Left lung (tissue), 10 donors: ENCODE data around the gene MMP25. TPM values are rescaled to one million over a fixed set of nuclear protein-coding genes. Genes with fewer than 3 reads are reported as not detected.
A peak's percentile ranks its signal among the peaks of the same experiment; 100 is the strongest.

ENCODE experiments used
- ATAC-seq: fragments of 200-7000 bp; cut with Tn5 transposase; one replicate; pipeline ENCODE4 v1.9.1; 2020; ENCODE audit warnings: moderate library complexity
- DNase-seq, 4 donors: peaks; one replicate each; pipeline ENCODE4 v3.0.0-alpha.2; 2013 to 2020
- H3K27ac ChIP-seq, 2 donors: fragments of 200-600 bp; sonication (generic) in 1 of 2; one replicate each; pipeline versions ENCODE4 v1.5.0 to v1.8.0; 2020 to 2021
- H3K27me3 ChIP-seq, 2 donors: fragments of 200-600 bp; sonication (generic) in 1 of 2; one replicate each; pipeline versions ENCODE4 v1.5.0 to v1.8.0; 2020 to 2021
- H3K36me3 ChIP-seq, 2 donors: fragments of 200-600 bp; sonication (generic) in 1 of 2; one replicate each; pipeline versions ENCODE4 v1.5.0 to v1.8.0; 2020 to 2021
- H3K4me1 ChIP-seq, 2 donors: fragments of 200-600 bp; one replicate each; pipeline ENCODE4 v1.8.0; 2021
- H3K4me3 ChIP-seq, 2 donors: fragments of 200-600 bp; sonication (generic) in 1 of 2; one replicate each; pipeline versions ENCODE4 v1.5.0 to v1.8.0; 2020 to 2021; ENCODE audit warnings: mild to moderate bottlenecking in 1 of 2
- H3K9me3 ChIP-seq, 2 donors: fragments of 200-600 bp; sonication (generic) in 1 of 2; one replicate each; pipeline versions ENCODE4 v1.5.0 to v1.8.0; 2020 to 2021
- intact Hi-C, 2 donors: fragments of 100-400 bp; cut with DNase I; formaldehyde crosslinking; loops; one replicate each; pipeline versions ENCODE4 v1.11.2 to v1.14.2; 2022
- polyA plus RNA-seq, 6 donors: library from polyadenylated mRNA; unstranded; fragments of 120-200 nt; gene quantifications; one replicate each; pipeline ENCODE4 v1.2.1, GENCODE V29; 2013; ENCODE audit not compliant: insufficient read length in 6 of 6
- total RNA-seq, 2 donors: library from RNA; stranded (reverse); fragmentation: NEBNext Ultra II Directional; extraction: Animal tissue kit (Norgen Biotek cat#: 25700); gene quantifications; one replicate each; pipeline ENCODE4 v1.2.1, GENCODE V29; 2021
- TF ChIP-seq, protein P1 (sequence below), 2 donors: fragments of 200-600 bp; sonication (generic) in 1 of 2; IDR thresholded peaks; one replicate each; pipeline versions ENCODE4 v1.5.0 to v1.8.0; 2021; ENCODE audit warnings: antibody characterized with exemption in 2 of 2
- donor health status: DM: no; HTN: yes; CAD: no.
- donor health status: DM: no; HTN: no; CAD: no.

The MMP25 gene
- total and polyA plus RNA-seq, 8 donors, result 1.8 to 91.9 (median 2.4) TPM

DNA sequence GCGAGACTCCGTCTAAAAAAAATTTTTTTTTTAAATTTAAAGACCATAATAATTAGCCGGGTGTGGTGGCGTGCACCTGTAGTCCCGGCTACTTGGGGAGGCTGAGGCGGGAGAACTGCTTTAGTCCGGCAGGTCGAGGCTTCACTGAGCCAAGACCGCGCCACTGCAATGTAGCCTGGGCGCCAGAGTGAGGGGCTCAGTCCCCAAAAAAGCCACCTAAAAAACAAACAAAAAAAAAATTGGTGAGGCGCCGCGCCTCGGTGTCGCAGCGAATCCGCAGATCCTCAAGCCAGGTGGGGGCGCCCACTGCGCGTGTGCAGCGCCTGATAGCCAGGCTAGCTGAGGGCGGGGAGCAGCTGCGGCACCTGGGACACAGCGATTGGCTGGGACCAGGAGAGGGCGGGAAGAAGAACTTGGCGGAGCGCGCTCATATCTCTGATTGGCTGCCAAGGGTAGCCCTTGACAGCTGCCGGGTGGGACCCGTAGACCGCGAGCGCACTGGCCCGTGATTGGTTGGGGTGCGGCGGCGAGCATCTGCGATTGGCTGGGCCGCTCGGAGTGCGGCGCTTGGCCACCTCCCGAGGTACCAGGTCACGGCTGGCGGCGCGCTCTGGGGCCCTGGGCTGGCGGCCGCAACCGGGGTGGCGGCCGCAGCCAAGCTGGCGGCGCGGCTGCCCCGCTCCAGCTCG is 42.6 kb upstream of the MMP25 start:
- peak overlapping the region in 1 of 2 donors; percentile 47 for H3K4me3 ChIP-seq
- peak; percentile 96 for ATAC-seq
- TF ChIP-seq, protein P1, sequence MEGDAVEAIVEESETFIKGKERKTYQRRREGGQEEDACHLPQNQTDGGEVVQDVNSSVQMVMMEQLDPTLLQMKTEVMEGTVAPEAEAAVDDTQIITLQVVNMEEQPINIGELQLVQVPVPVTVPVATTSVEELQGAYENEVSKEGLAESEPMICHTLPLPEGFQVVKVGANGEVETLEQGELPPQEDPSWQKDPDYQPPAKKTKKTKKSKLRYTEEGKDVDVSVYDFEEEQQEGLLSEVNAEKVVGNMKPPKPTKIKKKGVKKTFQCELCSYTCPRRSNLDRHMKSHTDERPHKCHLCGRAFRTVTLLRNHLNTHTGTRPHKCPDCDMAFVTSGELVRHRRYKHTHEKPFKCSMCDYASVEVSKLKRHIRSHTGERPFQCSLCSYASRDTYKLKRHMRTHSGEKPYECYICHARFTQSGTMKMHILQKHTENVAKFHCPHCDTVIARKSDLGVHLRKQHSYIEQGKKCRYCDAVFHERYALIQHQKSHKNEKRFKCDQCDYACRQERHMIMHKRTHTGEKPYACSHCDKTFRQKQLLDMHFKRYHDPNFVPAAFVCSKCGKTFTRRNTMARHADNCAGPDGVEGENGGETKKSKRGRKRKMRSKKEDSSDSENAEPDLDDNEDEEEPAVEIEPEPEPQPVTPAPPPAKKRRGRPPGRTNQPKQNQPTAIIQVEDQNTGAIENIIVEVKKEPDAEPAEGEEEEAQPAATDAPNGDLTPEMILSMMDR (IDR thresholded peaks at IDR 0.05), result peak; percentile 32 to 41

DNA sequence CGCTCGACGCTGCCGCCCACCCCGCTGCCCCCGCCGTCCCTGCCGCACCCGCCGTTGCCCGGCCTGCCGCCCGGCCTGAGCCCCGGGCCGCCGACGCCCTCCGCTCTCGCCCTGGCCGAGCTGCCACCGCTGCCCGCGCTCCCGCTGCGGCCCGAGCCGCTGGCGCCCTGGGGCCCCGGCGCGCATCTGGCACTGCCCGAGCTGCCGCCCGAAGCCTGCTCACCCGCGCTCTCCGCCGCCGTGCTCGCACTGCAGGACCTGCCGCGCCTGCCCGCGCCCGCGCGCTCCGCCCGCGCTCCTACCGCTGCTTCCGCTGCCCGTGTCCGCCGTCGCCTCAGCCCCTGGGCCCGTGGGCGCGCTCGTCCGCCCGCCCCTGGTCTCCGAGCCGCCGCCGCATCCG is 42.0 kb upstream of the MMP25 start:
- no peak for ATAC-seq
- Histone ChIP-seq H3K27ac (no peak overlapping the region), H3K27me3 (peaks cover 6 to 55% of the 10 kb centered on the region in 2 donors), H3K36me3 (no peaks in the 10 kb centered on the region), H3K9me3 (no peaks in the 10 kb centered on the region), H3K4me3 (peak overlapping the region in 1 of 2 donors; percentile 47), H3K4me1 (peaks cover 7 to 48% of the 10 kb centered on the region in 2 donors)
- TF ChIP-seq, protein P1 (IDR thresholded peaks at IDR 0.05), result no peak
- peak in 1 of 4 donors; percentile 85 for DNase-seq
- intact Hi-C loops, result no loop called here

More for the DNA sequence above, 42.6 kb upstream of the MMP25 start:
- Histone ChIP-seq H3K27me3 (peaks cover 6 to 49% of the 10 kb centered on the region in 2 donors), H3K27ac (no peak overlapping the region), H3K36me3 (no peaks in the 10 kb centered on the region), H3K4me1 (peaks cover 5 to 43% of the 10 kb centered on the region in 2 donors), H3K9me3 (no peaks in the 10 kb centered on the region)
- peak; percentile 85 to 98 (median 97) for DNase-seq
- intact Hi-C loops, result no loop called here

DNA sequence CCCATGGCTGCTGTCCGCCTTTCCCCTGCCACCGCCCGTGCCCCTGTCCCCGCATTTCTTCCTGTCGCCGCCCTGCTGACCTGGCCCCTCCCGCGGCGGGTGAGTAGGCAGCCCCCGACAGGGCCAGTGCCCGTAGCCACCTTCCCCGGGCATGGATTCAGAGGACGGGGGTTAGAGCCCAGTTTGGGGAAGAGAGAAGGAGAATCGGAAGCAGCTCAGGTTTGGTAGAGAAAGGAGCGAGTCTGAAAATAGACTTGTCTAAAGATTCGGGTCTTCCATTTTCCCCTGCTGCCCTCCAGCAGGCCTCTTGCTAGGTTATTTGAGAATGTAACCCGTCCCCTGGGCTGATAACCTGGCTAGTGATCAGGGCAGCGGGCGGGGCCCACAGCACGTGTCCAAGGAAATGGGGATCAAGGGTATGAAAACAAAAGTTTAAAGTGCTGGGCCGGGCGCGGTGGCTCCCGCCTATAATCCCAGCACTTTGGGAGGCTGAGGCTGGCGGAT is 41.5 kb upstream of the MMP25 start:
- H3K27ac ChIP-seq, result peak overlapping the region; percentile 5 to 89
- peak in 2 of 4 donors; percentile 67 to 90 for DNase-seq

DNA sequence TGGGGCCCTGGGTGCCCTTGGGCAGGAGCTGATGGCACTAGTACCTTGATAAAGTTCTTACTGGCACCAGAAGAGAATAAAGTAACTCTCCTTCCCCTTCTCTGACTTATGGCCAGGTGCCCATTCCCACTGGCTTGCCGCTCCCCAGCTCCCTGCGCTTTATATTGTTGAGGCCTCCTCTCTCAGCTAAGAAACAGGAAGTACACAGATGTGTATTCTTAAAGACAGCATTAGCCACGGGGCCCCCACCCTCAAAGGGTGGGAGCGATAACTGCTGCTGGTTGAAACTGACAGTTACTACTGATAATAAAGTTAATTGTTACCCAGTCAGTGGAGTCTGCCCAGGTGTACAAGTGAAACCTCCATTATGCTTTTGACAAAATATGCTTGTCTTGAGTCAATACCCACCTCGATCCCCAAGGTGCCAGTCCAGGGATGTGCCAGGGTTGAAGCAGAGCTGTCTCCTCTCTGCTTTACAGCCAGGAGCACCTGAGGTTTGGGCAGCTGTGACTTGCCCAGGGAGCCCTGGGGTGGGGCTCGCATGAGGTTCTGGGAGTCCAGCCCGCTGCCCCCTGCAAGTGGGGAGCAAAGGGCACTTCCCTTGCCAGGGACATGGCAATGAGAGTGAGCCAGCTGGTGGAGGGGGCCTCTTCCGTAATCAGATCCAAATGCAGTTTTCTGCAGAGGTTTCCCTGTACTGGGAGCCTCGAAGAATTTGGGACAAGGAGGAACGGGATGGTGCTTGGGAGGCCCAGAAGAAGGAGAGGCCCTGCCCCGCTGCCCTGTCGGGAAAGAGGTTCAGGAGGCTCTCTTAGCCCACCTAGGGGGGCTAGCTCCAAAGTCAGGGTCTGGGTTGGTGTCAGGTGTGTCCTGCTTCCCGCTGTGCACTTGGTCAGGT is 39.1 kb upstream of the MMP25 start:
- peak overlapping the region in 1 of 2 donors; percentile 26 for H3K4me3 ChIP-seq
- TF ChIP-seq, protein P1 (IDR thresholded peaks at IDR 0.05), result no peak
- H3K27me3 ChIP-seq, result peaks cover 12 to 74% of the 10 kb centered on the region in 2 donors
- no peak for DNase-seq
- ATAC-seq, result no peak
- peak overlapping the region in 1 of 2 donors; percentile 89 for H3K27ac ChIP-seq
- no peaks in the 10 kb centered on the region for H3K36me3 ChIP-seq
- no peaks in the 10 kb centered on the region for H3K9me3 ChIP-seq
- intact Hi-C loops, result no loop called here
- H3K4me1 ChIP-seq, result peaks cover 7 to 60% of the 10 kb centered on the region in 2 donors

More for the DNA sequence above, 41.5 kb upstream of the MMP25 start:
- peaks cover 7 to 54% of the 10 kb centered on the region in 2 donors for H3K4me1 ChIP-seq
- H3K27me3 ChIP-seq, result peaks cover 6 to 60% of the 10 kb centered on the region in 2 donors
- intact Hi-C loops, result no loop called here
- H3K4me3 ChIP-seq, result peak overlapping the region; percentile 17 to 47
- ATAC-seq, result peak; percentile 23
- TF ChIP-seq, protein P1 (IDR thresholded peaks at IDR 0.05), result no peak
- no peaks in the 10 kb centered on the region for H3K36me3 ChIP-seq
- H3K9me3 ChIP-seq, result no peaks in the 10 kb centered on the region
